Neutrophil (primary cell): ENCODE data around the gene GAS7.

Source experiments
- H3K27ac ChIP-seq: fragments of 200-600 bp; sonication (generic); 2 replicates; pipeline ENCODE4 v1.5.1; 2016; ENCODE audit warnings: mild to moderate bottlenecking, moderate library complexity
- H3K27me3 ChIP-seq: fragments of 200-600 bp; sonication (generic); 2 replicates; pipeline ENCODE4 v1.6.0; 2016; ENCODE audit warnings: mild to moderate bottlenecking
- H3K36me3 ChIP-seq: fragments of 200-600 bp; sonication (generic); 2 replicates; pipeline ENCODE4 v1.5.1; 2017
- H3K4me1 ChIP-seq, 2 experiments: fragments of 200-600 bp in 1 of 2; sonication (generic) in 1 of 2; 1 replicate in 1 of 2; 2 replicates in 1 of 2; pipeline versions ENCODE4 v1.5.1 to v1.6.1; 2013 to 2016; ENCODE audit warnings: low read depth in 1 of 2, low read length in 1 of 2, mild to moderate bottlenecking in 1 of 2, moderate library complexity in 1 of 2; ENCODE audit not compliant: control insufficient read depth in 1 of 2, insufficient read depth in 1 of 2
- H3K4me3 ChIP-seq, 2 experiments: fragments of 200-600 bp in 1 of 2; sonication (generic) in 1 of 2; 1 replicate in 1 of 2; 2 replicates in 1 of 2; pipeline ENCODE4 v1.5.1; 2013 to 2016; ENCODE audit warnings: low read depth in 1 of 2, low read length in 1 of 2, mild to moderate bottlenecking in 1 of 2, moderate library complexity in 1 of 2
- H3K9me3 ChIP-seq: fragments of 200-600 bp; sonication (generic); 2 replicates; pipeline ENCODE4 v1.5.1; 2016
- TF ChIP-seq, protein P1 (sequence below): fragments of 200-600 bp; sonication (generic); IDR thresholded peaks from 2 replicates; pipeline ENCODE4 v1.5.1; 2016; ENCODE audit warnings: antibody characterized with exemption

GAS7 gene

DNA sequence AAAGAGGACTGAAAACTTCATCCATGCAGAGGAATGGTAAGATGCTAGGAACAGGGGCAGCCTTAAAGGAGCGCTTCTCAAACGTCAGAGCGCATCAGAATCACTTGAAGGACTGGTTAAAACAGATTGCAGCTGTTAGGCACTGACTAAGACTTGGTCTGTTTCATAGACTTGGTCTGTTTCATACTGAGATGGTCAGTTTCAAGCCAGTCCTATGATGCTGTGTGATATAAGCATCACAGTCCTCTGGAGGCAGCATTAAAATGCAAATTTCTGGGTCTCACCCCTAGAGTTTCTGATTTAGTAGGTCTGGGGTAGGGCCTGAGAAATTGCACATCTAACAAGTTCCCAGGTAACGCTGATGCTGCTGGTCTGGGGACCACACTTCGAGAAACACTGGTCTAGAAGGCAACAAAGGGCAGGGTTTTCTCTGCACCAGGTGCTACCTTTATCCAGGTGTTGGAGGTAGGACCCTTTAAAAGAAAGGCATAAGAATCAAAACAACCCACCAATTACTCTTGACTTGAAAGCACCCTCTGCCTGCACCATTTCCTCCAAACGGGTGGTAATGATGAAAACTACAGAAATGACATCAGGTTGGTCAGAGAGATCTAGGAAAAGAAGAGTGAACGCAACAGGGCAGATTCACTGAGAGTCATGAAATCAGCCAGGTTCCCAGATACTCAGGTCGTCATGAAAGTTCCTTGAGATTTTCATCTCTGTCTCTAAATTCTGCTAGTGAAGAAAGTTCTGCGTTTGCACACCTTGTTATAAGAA, 198.3 kb downstream of the GAS7 start:
- Histone ChIP-seq H3K9me3 (no peaks in the 10 kb centered on the region), H3K4me1 (no peaks in the 10 kb centered on the region), H3K27me3 (no peaks in the 10 kb centered on the region), H3K27ac (peak overlapping the region; percentile 41), H3K4me3 (no peak overlapping the region), H3K36me3 (peaks cover 6% of the 10 kb centered on the region)
- TF ChIP-seq, protein P1, sequence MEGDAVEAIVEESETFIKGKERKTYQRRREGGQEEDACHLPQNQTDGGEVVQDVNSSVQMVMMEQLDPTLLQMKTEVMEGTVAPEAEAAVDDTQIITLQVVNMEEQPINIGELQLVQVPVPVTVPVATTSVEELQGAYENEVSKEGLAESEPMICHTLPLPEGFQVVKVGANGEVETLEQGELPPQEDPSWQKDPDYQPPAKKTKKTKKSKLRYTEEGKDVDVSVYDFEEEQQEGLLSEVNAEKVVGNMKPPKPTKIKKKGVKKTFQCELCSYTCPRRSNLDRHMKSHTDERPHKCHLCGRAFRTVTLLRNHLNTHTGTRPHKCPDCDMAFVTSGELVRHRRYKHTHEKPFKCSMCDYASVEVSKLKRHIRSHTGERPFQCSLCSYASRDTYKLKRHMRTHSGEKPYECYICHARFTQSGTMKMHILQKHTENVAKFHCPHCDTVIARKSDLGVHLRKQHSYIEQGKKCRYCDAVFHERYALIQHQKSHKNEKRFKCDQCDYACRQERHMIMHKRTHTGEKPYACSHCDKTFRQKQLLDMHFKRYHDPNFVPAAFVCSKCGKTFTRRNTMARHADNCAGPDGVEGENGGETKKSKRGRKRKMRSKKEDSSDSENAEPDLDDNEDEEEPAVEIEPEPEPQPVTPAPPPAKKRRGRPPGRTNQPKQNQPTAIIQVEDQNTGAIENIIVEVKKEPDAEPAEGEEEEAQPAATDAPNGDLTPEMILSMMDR, result no peak

DNA sequence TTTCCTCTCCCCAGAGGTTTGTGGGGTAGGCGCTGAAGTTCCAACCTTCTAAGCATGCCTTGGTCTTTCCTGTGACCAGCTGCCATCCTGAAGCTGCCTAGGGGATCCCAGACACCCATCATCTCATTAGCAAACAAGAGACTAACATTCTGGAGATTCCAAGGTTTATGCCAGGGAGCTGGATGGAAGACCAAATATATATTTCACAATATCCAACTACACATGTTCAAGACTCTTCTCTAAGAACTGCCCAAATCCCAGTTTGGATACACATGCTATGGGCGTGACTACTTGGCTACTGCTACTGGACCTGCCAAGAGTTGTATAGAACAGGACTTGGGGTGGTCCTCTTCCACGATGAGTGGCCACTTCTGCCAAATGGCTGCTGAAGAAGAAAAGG, 200.3 kb downstream of the GAS7 start:
- H3K4me1 ChIP-seq, result no peaks in the 10 kb centered on the region
- no peak overlapping the region for H3K27ac ChIP-seq
- no peaks in the 10 kb centered on the region for H3K27me3 ChIP-seq
- TF ChIP-seq, protein P1, result no peak
- H3K4me3 ChIP-seq, result no peak overlapping the region
- peaks cover 6% of the 10 kb centered on the region for H3K36me3 ChIP-seq
- no peaks in the 10 kb centered on the region for H3K9me3 ChIP-seq

DNA sequence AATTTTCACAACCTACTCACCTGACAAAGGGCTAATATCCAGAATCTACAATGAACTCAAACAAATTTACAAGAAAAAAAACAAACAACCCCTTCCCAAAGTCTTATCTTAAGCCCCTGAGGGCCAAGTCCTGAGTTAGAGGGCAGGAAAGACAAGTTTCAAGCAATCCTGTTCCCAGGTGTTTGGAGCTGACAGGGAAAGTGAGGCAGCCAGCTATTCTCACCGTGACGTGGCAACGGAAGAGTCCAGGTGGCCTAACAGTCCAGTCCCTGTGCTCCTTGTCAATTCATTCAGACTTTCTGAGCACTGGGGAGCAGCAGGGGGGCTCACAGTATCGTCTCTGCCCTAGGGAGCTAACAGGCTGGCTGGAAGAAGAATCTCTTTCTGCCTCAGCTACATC, 203.6 kb downstream of the GAS7 start:
- no peak overlapping the region for H3K27ac ChIP-seq
- no peaks in the 10 kb centered on the region for H3K9me3 ChIP-seq
- no peaks in the 10 kb centered on the region for H3K36me3 ChIP-seq
- no peaks in the 10 kb centered on the region for H3K4me1 ChIP-seq
- H3K4me3 ChIP-seq, result no peak overlapping the region
- H3K27me3 ChIP-seq, result no peaks in the 10 kb centered on the region
- TF ChIP-seq, protein P1, result no peak

DNA sequence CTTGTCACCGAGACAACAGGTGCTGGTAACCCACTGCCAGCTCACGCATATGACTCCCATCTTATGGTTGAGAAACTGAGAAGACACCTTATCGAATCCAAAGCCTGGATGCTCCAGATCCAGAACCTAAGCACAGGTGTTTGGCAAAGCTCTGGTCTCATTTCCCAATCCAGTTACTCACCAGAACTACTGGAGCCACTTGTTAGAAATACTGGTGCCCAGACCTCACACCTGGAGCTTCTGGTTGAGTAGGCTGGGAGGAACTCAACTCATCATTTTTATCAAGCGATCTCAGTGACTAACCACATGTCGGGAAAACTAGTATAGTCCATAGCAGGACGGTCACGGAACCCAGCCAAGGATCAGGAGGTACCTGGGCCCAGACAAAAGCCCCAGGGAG, 206.6 kb downstream of the GAS7 start:
- TF ChIP-seq, protein P1, result no peak
- Histone ChIP-seq H3K36me3 (no peaks in the 10 kb centered on the region), H3K4me3 (no peak overlapping the region), H3K9me3 (no peaks in the 10 kb centered on the region), H3K27ac (no peak overlapping the region), H3K27me3 (no peaks in the 10 kb centered on the region), H3K4me1 (peaks cover 16 to 17% of the 10 kb centered on the region in 2 experiments)

DNA sequence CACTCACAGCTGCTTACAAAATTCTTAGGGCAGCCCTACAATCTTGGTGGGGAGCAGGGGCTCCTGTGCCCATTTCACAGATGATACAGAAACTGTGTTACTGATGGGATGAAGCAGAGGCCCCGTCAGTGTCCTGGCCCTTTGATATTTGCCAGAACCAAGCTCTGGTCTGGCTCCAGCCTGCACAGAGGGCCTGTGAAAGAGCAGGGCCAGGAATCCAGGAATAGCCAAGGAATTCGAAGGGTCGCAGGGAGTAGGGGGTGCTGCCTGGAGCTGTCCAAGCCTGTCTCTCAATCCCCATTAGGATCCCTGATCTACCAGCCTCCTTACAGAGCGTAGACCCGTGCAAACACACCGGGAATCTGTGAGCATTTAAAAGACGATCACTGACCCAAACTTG, 207.1 kb downstream of the GAS7 start:
- TF ChIP-seq, protein P1, result no peak
- Histone ChIP-seq H3K27me3 (no peaks in the 10 kb centered on the region), H3K9me3 (no peaks in the 10 kb centered on the region), H3K4me3 (no peak overlapping the region), H3K36me3 (no peaks in the 10 kb centered on the region), H3K4me1 (peaks cover 21% of the 10 kb centered on the region in 2 experiments), H3K27ac (no peak overlapping the region)
